Endothelial cell (in vitro differentiated cells): ENCODE data around the gene OSTC. TPM values are rescaled to one million over a fixed set of nuclear protein-coding genes. Genes with fewer than 3 reads are reported as not detected.

Experiments used
- DNase-seq: peaks from one replicate; pipeline ENCODE4 v3.0.0; 2021; ENCODE audit warnings: low spot score
- H3K27ac Mint-ChIP-seq: one replicate; pipeline ENCODE4 v1.8.0; 2021; ENCODE audit warnings: mixed read lengths, inconsistent platforms; ENCODE audit not compliant: unreplicated experiment
- H3K27me3 Mint-ChIP-seq: one replicate; pipeline ENCODE4 v1.8.0; 2021; ENCODE audit warnings: mild to moderate bottlenecking, moderate library complexity, mixed read lengths, inconsistent platforms; ENCODE audit not compliant: unreplicated experiment
- H3K36me3 Mint-ChIP-seq: one replicate; pipeline ENCODE4 v1.8.0; 2021; ENCODE audit warnings: mild to moderate bottlenecking, low read depth, mixed read lengths, inconsistent platforms; ENCODE audit not compliant: unreplicated experiment
- H3K4me1 Mint-ChIP-seq: one replicate; pipeline ENCODE4 v1.8.0; 2021; ENCODE audit warnings: mild to moderate bottlenecking, mixed read lengths, inconsistent platforms; ENCODE audit not compliant: unreplicated experiment
- H3K4me3 Mint-ChIP-seq: one replicate; pipeline ENCODE4 v1.8.0; 2021; ENCODE audit warnings: mild to moderate bottlenecking, mixed read lengths, inconsistent platforms; ENCODE audit not compliant: unreplicated experiment
- H3K9me3 Mint-ChIP-seq: one replicate; pipeline ENCODE4 v1.8.0; 2021; ENCODE audit warnings: mixed read lengths, inconsistent platforms; ENCODE audit not compliant: unreplicated experiment
- total RNA-seq: library from RNA; stranded (reverse); fragmentation: NEBNext Ultra II Directional; extraction: Animal tissue kit (Norgen Biotek cat#: 25700); gene quantifications from one replicate; pipeline ENCODE4 v1.2.1, GENCODE V29; 2021; ENCODE audit not compliant: unreplicated experiment
- TF ChIP-seq, protein P1 (sequence below): fragments of 200-600 bp; sonication (generic); IDR thresholded peaks from one replicate; pipeline ENCODE4 v1.5.0; 2021; ENCODE audit warnings: antibody characterized with exemption; ENCODE audit not compliant: unreplicated experiment

OSTC gene
- total RNA-seq, 1 donor from 2014 or later = 191 TPM

DNA sequence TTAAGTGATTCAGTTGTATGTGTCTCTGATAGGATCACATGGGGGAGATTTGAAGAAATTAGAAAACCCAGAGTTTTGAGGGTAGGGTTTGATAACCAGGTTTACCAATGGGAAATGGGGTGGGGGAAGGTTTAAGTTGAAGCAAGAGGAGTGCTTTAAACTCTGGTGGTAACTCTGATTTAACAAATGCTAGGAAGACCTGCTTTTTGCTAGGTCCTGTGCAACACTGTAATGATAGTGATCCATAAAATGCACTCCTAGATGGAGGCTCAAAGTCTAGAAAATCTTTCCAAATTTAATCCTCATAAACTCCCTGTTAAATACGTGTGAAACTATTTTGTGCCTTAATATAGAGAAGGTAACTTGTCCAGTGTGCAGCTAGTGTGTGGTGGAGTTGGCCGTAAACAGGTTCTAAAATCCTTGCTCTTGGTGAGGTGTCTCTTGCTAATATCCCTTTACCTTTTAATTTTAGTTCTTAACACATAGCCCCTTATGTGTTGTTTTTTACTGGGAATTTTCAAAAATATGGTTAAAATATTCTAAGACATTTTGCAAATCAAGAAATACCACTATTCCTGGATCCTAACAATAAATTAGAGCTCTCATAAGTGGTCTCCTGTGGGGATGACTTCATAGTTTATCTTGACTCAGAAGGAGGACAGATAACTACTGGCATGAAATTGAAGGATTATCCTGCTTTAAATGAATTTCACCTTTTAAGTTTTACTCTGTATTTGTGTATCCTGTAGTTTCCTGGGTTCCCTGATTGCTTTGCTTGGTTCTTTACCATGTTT, 25.9 kb upstream of the OSTC start:
- Mint-ChIP-seq H3K9me3 (no peaks in the 10 kb centered on the region), H3K4me3 (peak overlapping the region; percentile 51), H3K4me1 (peaks cover 18% of the 10 kb centered on the region), H3K36me3 (peaks cover 23% of the 10 kb centered on the region), H3K27ac (no peak overlapping the region), H3K27me3 (peaks cover 7% of the 10 kb centered on the region)
- TF ChIP-seq, protein P1, sequence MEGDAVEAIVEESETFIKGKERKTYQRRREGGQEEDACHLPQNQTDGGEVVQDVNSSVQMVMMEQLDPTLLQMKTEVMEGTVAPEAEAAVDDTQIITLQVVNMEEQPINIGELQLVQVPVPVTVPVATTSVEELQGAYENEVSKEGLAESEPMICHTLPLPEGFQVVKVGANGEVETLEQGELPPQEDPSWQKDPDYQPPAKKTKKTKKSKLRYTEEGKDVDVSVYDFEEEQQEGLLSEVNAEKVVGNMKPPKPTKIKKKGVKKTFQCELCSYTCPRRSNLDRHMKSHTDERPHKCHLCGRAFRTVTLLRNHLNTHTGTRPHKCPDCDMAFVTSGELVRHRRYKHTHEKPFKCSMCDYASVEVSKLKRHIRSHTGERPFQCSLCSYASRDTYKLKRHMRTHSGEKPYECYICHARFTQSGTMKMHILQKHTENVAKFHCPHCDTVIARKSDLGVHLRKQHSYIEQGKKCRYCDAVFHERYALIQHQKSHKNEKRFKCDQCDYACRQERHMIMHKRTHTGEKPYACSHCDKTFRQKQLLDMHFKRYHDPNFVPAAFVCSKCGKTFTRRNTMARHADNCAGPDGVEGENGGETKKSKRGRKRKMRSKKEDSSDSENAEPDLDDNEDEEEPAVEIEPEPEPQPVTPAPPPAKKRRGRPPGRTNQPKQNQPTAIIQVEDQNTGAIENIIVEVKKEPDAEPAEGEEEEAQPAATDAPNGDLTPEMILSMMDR = no peak
- DNase-seq = no peak

DNA sequence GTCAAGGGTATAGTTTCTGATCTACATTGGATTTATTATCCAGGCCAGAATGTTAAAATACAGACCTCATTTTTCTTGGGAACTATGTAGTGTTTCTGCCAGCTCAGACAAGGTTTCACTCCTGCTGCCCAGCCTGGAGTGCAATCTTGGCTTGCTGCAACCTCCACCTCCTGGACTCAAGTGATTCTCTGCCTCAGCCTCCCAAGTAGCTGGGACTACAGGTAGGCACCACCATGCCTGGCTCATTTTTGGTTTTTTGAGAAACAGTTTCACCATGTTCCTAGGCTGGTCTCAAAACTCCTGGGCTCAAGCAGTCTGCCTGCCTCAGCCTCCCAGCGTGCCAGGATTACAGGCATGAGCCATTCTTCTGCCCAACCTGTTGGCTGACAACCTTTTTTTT, 24.3 kb upstream of the OSTC start:
- peaks cover 9% of the 10 kb centered on the region for H3K4me1 Mint-ChIP-seq
- peaks cover under 1% of the 10 kb centered on the region for H3K27me3 Mint-ChIP-seq
- H3K27ac Mint-ChIP-seq = no peak overlapping the region

DNA sequence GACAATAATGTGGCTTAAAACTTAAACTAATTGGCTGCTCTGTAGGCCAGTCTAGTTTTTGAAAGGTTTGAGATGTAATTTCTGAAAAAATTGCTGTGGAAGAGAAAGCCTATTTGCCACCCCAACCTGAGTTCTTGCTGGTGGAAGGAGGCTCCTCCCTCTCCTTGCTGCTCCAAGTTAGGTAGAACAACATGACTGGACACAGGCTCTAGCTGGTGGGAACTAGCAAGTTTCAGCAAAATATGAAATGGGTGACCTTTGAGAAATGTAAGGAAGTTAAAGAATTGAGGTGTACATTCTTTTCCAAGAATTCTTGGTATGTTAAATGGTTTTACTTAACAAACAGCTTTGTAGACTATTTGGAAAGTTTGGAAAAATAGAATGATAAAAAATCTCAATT, 22.0 kb upstream of the OSTC start:
- Mint-ChIP-seq H3K4me1 (no peaks in the 10 kb centered on the region), H3K27ac (no peak overlapping the region), H3K36me3 (peaks cover 30% of the 10 kb centered on the region), H3K9me3 (no peaks in the 10 kb centered on the region), H3K27me3 (no peaks in the 10 kb centered on the region), H3K4me3 (no peak overlapping the region)
- no peak for DNase-seq
- TF ChIP-seq, protein P1 = no peak

More for the DNA sequence above, 24.3 kb upstream of the OSTC start:
- DNase-seq = no peak
- no peak overlapping the region for H3K4me3 Mint-ChIP-seq
- H3K9me3 Mint-ChIP-seq = no peaks in the 10 kb centered on the region
- TF ChIP-seq, protein P1 = no peak
- H3K36me3 Mint-ChIP-seq = peaks cover 35% of the 10 kb centered on the region

DNA sequence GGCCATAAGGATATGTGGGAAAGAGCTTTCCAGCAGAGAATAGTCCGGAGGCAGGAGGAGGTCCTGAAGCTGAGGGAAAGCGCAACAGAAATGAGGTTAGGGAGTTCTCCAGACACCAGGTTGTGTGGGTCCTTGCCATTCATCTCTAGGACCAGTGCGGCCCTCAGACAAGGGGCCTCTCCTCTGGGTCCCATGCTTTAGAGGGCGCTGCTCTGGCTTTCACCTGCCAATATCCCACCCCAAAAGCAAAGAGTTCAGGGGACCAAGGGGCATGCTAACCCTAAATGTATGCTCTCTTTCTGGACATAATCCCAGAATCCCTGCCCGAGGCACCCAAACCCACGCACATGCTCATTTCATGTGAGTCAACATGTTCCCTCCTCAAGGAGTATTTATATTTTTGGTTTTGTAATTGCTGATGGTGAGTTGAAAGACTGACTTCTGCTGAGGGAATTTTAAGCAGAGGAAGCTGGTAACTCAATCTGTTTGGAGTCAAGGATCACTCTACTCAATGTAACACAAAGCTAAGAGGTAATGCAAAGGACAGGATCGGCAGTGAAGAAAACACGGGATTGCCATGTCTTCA, 15.2 kb upstream of the OSTC start:
- Mint-ChIP-seq H3K27ac (no peak overlapping the region), H3K27me3 (peaks cover 1% of the 10 kb centered on the region), H3K9me3 (no peaks in the 10 kb centered on the region), H3K36me3 (peaks cover 7% of the 10 kb centered on the region), H3K4me3 (no peak overlapping the region), H3K4me1 (no peaks in the 10 kb centered on the region)
- TF ChIP-seq, protein P1 = no peak
- no peak for DNase-seq

DNA sequence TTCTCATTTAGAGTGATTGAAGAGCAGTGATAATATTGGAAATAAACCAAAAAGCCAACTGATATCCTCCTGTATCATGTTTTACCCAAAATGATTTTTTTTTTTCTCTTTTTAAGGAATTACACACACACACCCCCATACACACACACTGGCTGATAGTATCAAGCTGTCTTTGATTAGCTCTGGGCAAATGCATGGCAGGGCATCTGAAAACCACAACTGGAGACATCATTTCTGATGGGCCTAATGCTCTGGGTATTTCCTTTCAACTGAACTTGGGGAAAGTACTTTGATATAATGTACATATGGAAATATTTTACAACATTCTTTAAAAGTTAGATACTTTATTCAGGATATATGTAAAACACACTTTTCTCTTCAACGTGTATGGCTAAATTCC, 14.2 kb upstream of the OSTC start:
- Mint-ChIP-seq H3K27ac (no peak overlapping the region), H3K4me1 (no peaks in the 10 kb centered on the region), H3K4me3 (no peak overlapping the region), H3K36me3 (no peaks in the 10 kb centered on the region), H3K9me3 (no peaks in the 10 kb centered on the region), H3K27me3 (peaks cover 1% of the 10 kb centered on the region)
- TF ChIP-seq, protein P1 = no peak
- DNase-seq = no peak
